HG02885 (cell line): ENCODE data around the gene FAM9C.
"Not testable (repeated sequence)": the region's sequence is repeated elsewhere in the genome, so short reads cannot be mapped to it uniquely, and the experiment has no call there.

ENCODE experiments used
- ATAC-seq: cut with Tn5 transposase; IDR thresholded peaks from one replicate; pipeline ENCODE4 v1.9.1; 2021; ENCODE audit warnings: mild to moderate bottlenecking; ENCODE audit not compliant: unreplicated experiment, poor library complexity

The FAM9C gene

GRCh38 chrX:13046141-13046855, 1.9 kb upstream of the FAM9C start:
- ATAC-seq: no peak

- no peak for ATAC-seq
Observed at GRCh38 chrX:13043938-13044337, 482 bp downstream of the FAM9C start.

GRCh38 chrX:13043138-13043537, 1.3 kb downstream of the FAM9C start:
- no peak for ATAC-seq

GRCh38 chrX:13036896-13037295, 7.5 kb downstream of the FAM9C start:
- ATAC-seq: no peak

GRCh38 chrX:13033193-13033592, 11.2 kb downstream of the FAM9C start:
- ATAC-seq: no peak

GRCh38 chrX:13029887-13030771, 14.3 kb downstream of the FAM9C start:
- ATAC-seq: no peak

- no peak for ATAC-seq
Observed at GRCh38 chrX:13029637-13029886, 14.9 kb downstream of the FAM9C start.

- ATAC-seq: no peak
Observed at GRCh38 chrX:13028871-13029636, 15.4 kb downstream of the FAM9C start.

- no peak for ATAC-seq
Observed at GRCh38 chrX:13026877-13027652, 17.4 kb downstream of the FAM9C start.

- no peak for ATAC-seq
Observed at GRCh38 chrX:13024986-13025385, 19.4 kb downstream of the FAM9C start.

- no peak for ATAC-seq
Observed at GRCh38 chrX:13023979-13024378, 20.4 kb downstream of the FAM9C start.

- no peak for ATAC-seq
Observed at GRCh38 chrX:13023567-13023966, 20.9 kb downstream of the FAM9C start.

GRCh38 chrX:13022926-13023325, 21.5 kb downstream of the FAM9C start:
- ATAC-seq: peak; percentile 79

GRCh38 chrX:13016731-13017130, 27.7 kb downstream of the FAM9C start:
- not testable (repeated sequence) for ATAC-seq

- ATAC-seq: no peak
Observed at GRCh38 chrX:13015536-13016236, 28.7 kb downstream of the FAM9C start.

- ATAC-seq: peak; percentile 16
Observed at GRCh38 chrX:13014111-13015096, 30.0 kb downstream of the FAM9C start.

- peak; percentile 84 for ATAC-seq
Observed at GRCh38 chrX:13013363-13014110, 30.9 kb downstream of the FAM9C start.

- no peak for ATAC-seq
Observed at GRCh38 chrX:13010546-13010945, 33.9 kb downstream of the FAM9C start.
